Measurements from ENCODE around the gene RHD.
"Not testable (repeated sequence)": the region's sequence is repeated elsewhere in the genome, so short reads cannot be mapped to it uniquely, and the experiment has no call there.

GRCh38 chr1:25287164-25287563 is 14.9 kb downstream of the RHD start:
- not testable (repeated sequence) for TF ChIP-seq CTCF (IDR thresholded peaks at IDR 0.05); POLR2AphosphoS5 (IDR thresholded peaks at IDR 0.05; ENCODE audit: insufficient read depth in 1 of 2, low read depth in 1 of 2); POLR2A (IDR thresholded peaks at IDR 0.05)
